ENCODE data around the gene CEP83. TPM values are rescaled to one million over a fixed set of nuclear protein-coding genes. Genes with fewer than 3 reads are reported as not detected.

Gene CEP83
- total RNA-seq, 2 experiments from 2014 or later, result 29.2 to 29.6 TPM

GRCh38 chr12:94262228-94263010 lies 197.2 kb downstream of the CEP83 start:
- CTCF ChIA-PET, result interaction anchor here (1.0 to 1.8 kb wide), 3 partner anchors 47 to 128 kb away, joined by 3 to 4 read pairs (median 4); no protein-coding TSS in a partner anchor
- POLR2A ChIA-PET, result interaction anchor here (1.1 to 1.4 kb wide), 2 partner anchors 16 to 114 kb away, joined by 3 to 4 read pairs; partner anchors contain the start of gene PLXNC1

- ChIA-PET CTCF (interaction anchor here (1.0 to 1.6 kb wide), 2 partner anchors 18 to 47 kb away, joined by 3 to 4 read pairs; no protein-coding TSS in a partner anchor), POLR2A (interaction anchor here (1.4 kb wide), 1 partner anchor 114 kb away, joined by 4 read pairs; the partner anchor contains the start of gene PLXNC1)
These were observed 197.9 kb downstream of the CEP83 start for GRCh38 chr12:94261786-94262185.

- ChIA-PET POLR2A (no interaction called here), CTCF (interaction anchor here (1.0 kb wide), 1 partner anchor 17 kb away, joined by 3 read pairs; no protein-coding TSS in a partner anchor)
These were observed 198.5 kb downstream of the CEP83 start for GRCh38 chr12:94261119-94261518.

GRCh38 chr12:94260717-94261116 lies 198.9 kb downstream of the CEP83 start:
- ChIA-PET CTCF (no interaction called here), POLR2A (no interaction called here)

- ChIA-PET CTCF (no interaction called here), POLR2A (no interaction called here)
These were observed 199.7 kb downstream of the CEP83 start for GRCh38 chr12:94260017-94260416.

- ChIA-PET POLR2A (no interaction called here), CTCF (no interaction called here)
These were observed 201.1 kb downstream of the CEP83 start for GRCh38 chr12:94258593-94258992.

Other genes starting within 250 kb of the CEP83 start
- gene TMCC3, start 190.7 kb upstream of the CEP83 start, total RNA-seq, result under 1 TPM; 0.08 to 0.10 TPM